ENCODE measurements around the gene MAGOH. TPM values are rescaled to one million over a fixed set of nuclear protein-coding genes. Genes with fewer than 3 reads are reported as not detected.

MAGOH gene
- total and polyA plus RNA-seq, 9 of the 15 experiments (the other 6 are each of a cell fraction or from before 2014, with no cell fraction given): 102 to 342 (median 135) TPM

GRCh38 chr1:53220171-53220961 lies 18.0 kb downstream of the MAGOH start, which contains the start of gene CZIB (continued):
- TF ChIP-seq, protein P1, sequence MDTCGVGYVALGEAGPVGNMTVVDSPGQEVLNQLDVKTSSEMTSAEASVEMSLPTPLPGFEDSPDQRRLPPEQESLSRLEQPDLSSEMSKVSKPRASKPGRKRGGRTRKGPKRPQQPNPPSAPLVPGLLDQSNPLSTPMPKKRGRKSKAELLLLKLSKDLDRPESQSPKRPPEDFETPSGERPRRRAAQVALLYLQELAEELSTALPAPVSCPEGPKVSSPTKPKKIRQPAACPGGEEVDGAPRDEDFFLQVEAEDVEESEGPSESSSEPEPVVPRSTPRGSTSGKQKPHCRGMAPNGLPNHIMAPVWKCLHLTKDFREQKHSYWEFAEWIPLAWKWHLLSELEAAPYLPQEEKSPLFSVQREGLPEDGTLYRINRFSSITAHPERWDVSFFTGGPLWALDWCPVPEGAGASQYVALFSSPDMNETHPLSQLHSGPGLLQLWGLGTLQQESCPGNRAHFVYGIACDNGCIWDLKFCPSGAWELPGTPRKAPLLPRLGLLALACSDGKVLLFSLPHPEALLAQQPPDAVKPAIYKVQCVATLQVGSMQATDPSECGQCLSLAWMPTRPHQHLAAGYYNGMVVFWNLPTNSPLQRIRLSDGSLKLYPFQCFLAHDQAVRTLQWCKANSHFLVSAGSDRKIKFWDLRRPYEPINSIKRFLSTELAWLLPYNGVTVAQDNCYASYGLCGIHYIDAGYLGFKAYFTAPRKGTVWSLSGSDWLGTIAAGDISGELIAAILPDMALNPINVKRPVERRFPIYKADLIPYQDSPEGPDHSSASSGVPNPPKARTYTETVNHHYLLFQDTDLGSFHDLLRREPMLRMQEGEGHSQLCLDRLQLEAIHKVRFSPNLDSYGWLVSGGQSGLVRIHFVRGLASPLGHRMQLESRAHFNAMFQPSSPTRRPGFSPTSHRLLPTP (IDR thresholded peaks at IDR 0.05; ENCODE audit: borderline replicate concordance, extremely low read depth, insufficient read length): no peak
- TF ChIP-seq ZNF778 (CRISPR knock-in tag; IDR thresholded peaks at IDR 0.05) (no peak), MECOM (CRISPR knock-in tag; IDR thresholded peaks at IDR 0.05) (no peak), U2AF2 (optimal IDR thresholded peaks at IDR 0.05; ENCODE audit: low read depth, low read length) (no peak), SRSF3 (IDR thresholded peaks at IDR 0.05; ENCODE audit: insufficient read depth, low read length) (no peak; the same call in 1 of the 2 replicates), FOXK1 (CRISPR knock-in tag; IDR thresholded peaks at IDR 0.05; ENCODE audit: borderline replicate concordance) (no peak; the same call in 1 of the 2 replicates), ZNF707 (CRISPR knock-in tag; conservative IDR thresholded peaks at IDR 0.05) (no peak), BDP1 (IDR thresholded peaks at IDR 0.05; ENCODE audit: insufficient read depth, insufficient read length) (no peak), PRMT5 (CRISPR knock-in tag; IDR thresholded peaks at IDR 0.05) (no peak), ATF2 (CRISPR knock-in tag; IDR thresholded peaks at IDR 0.05) (no peak), THRAP3 (IDR thresholded peaks at IDR 0.05; ENCODE audit: borderline replicate concordance) (no peak), ZNF609 (CRISPR knock-in tag; IDR thresholded peaks at IDR 0.05; ENCODE audit: borderline replicate concordance) (no peak), ESRRA (IDR thresholded peaks at IDR 0.05; ENCODE audit: borderline replicate concordance, low read depth) (peak; percentile 72; the same call in 1 of the 2 replicates), RBM17 (IDR thresholded peaks at IDR 0.05; ENCODE audit: borderline replicate concordance, low read depth, low read length) (no peak), ZNF431 (CRISPR knock-in tag; IDR thresholded peaks at IDR 0.05) (no peak), RFX5 (IDR thresholded peaks at IDR 0.05; ENCODE audit: low read depth, low read length) (no peak), SMARCC2 (IDR thresholded peaks at IDR 0.05; ENCODE audit: low read depth) (no peak; the same call in 1 of the 2 replicates), GATAD2A (IDR thresholded peaks at IDR 0.05) (no peak; the same call in 1 of the 2 replicates), ZNF668 (CRISPR knock-in tag; IDR thresholded peaks at IDR 0.05) (no peak)

Data from K562 (cell line).